Activated CD8-positive, alpha-beta memory T cell treated with anti-CD3 and anti-CD28 coated beads, Interleukin-2, amount 50 U/mL, for 48 hours (primary cell): ENCODE results near the gene PAPOLB.

ENCODE experiments used
- DNase-seq: peaks from one replicate; pipeline ENCODE4 v3.0.0-alpha.2; 2020

Gene PAPOLB

DNA sequence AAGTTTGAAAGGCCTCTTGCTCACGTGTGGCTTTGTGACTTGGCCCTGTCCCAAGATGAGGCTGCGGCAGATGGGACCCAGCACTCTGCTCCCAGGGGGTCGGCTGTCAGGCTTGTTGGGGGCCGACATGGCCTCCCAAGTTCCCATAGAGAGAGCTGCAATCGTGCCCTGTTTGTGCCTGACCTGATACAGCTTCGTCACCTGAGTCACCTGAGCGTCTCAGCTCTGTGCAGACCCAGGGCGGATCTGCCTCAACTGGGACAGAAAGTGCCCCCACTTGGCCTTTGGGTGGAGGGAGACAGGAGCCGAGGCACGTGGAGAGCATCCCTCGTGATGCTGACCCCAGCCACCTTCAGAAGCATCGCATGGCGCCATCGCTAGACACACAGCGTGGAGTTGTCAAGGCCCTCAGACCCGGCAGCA lies 21.7 kb downstream of the PAPOLB start:
- no peak for DNase-seq

DNA sequence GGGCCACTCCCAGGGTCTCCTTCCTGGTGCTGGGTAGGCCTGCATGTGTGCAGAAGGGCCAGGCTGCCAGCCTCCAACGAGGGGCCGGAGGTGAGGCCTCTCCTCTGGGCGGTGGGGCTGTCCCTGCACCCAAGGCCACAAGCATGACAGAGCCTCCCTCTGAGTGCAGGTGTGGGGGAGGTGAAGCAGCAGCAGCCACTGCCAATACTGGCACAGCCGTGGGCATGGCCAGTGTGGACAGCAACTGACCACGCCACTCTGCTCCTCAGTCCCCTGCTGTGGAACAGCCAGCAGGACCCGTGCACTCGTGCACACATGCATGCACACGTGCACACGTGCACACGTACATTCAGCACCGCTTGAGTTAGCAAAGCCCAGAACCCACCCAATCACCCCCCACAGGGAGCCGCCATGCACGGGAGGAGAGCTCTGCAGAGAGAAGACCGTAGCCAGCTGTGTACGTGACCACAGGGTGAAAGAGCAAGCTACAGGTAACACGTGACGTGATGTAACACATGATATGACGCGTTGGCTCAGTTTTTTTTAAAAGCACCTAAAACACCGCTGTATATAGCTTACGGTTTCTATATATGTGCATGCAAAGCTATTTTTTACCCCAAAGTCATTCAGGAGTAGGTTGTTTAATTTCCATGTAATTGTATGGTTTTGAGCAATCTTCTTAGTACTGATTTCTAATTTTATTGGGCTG lies 23.1 kb downstream of the PAPOLB start:
- DNase-seq, result no peak

DNA sequence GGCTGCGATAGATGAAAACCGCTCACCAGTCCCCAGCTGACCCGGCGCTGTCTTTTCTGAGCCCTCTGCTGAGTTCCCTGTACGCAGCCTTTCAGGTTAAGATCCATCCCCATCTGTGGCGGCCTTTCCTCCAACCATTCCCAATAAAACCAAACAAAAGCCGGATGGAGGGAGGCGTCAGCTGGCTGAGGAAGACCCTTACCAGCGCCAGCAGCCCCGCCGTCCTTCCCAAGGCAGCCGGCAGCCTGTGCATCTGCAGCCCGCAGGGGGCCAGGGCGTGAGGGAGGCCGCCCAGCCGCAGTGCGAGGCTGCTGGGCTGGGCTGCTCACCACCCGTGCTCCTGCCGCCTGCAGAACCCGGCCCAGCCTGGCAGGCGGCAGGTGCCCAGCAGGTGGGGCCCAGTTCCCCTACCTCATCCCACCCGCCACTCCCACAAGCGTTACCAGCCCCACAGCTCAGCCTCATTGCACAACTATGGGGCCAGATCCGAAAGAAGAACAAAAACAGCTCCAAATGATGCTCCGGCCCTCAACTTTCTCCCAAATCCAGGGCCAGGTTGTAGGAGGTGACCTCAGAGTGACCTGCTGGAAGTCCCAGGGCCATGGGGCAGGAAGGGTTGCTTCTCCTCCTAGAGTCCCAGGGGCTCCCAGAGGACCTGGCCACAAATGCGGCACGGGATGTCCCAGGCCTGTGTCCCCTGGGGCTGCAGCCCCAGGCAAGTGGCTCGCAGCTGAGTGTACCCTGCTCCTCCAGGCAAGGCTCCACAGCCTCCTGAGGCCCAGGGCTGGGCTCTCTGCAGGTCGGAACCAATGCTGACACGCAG lies 23.8 kb downstream of the PAPOLB start:
- DNase-seq, result peak; percentile 23

- DNase-seq, result no peak
These were observed 24.6 kb downstream of the PAPOLB start for GRCh38 chr7:4837041-4837802.

- DNase-seq, result no peak
These were observed 25.6 kb downstream of the PAPOLB start for GRCh38 chr7:4836206-4836661.

- peak; percentile 28 for DNase-seq
These were observed 26.2 kb downstream of the PAPOLB start for GRCh38 chr7:4835398-4836205.

DNA sequence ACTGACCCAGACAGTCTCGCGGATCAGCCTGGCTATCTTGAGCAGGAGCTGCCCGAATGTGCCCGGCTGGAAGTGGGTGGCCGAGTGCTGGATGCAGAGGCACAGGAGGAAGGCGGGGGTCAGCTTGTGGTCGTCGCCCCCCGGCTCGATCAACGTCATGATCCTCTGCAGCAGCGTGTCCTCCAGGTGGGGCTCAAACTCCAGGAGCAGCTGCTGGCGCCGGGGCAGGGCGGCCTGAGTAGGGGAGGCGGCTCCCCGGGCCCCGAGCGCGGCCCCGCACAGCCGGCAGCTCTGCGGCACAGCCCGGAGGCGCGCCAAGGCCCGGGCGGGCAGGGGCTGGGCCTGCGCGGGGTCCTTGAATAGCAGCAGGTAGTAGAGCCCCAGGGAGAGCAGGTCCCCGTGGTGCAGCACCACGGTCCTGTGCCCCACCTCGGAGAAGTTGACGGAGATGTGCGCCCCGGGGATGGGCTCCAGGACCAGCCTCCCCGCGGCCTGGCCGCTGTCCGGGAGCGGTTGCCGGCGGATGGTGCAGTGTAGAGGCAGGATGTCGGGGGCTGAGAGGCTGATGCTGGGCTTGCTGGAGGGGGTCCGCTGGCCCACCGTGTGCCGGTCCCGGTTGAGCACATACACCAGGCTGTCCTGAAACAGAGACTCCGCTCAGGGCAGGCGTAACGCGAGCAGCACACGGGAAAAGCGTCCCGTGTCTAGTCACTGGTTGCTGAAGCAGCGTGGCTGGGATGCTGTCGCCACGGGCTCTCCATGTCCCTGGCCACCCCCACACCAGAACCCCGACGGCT lies 27.0 kb downstream of the PAPOLB start:
- no peak for DNase-seq

- DNase-seq, result no peak
These were observed 27.9 kb downstream of the PAPOLB start for GRCh38 chr7:4833691-4834600.

- no peak for DNase-seq
These were observed 28.7 kb downstream of the PAPOLB start for GRCh38 chr7:4833176-4833575.

GRCh38 chr7:4832711-4833110 lies 29.1 kb downstream of the PAPOLB start:
- no peak for DNase-seq

- DNase-seq, result no peak
These were observed 29.9 kb downstream of the PAPOLB start for GRCh38 chr7:4831723-4832495.

DNA sequence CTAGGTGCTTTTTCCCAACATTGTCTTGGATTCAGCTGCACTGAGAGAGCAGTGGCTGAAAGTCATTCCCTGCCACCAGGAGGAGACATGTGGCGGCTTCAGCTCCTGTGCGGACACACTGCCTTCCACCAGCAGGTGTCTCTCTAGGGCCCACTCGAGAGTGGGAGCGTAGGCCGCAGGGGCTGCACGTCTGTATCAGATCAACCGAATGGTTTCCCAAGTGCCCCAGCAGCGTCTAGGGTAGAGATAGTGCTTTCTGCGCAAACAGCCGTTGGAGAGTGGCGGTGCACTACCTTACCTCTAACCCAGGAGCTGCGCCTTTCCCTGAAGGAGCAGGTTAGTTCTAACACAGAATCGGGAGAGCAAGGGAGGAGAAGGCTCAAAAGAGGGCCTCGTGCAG lies 31.7 kb downstream of the PAPOLB start:
- peak; percentile 74 for DNase-seq

DNA sequence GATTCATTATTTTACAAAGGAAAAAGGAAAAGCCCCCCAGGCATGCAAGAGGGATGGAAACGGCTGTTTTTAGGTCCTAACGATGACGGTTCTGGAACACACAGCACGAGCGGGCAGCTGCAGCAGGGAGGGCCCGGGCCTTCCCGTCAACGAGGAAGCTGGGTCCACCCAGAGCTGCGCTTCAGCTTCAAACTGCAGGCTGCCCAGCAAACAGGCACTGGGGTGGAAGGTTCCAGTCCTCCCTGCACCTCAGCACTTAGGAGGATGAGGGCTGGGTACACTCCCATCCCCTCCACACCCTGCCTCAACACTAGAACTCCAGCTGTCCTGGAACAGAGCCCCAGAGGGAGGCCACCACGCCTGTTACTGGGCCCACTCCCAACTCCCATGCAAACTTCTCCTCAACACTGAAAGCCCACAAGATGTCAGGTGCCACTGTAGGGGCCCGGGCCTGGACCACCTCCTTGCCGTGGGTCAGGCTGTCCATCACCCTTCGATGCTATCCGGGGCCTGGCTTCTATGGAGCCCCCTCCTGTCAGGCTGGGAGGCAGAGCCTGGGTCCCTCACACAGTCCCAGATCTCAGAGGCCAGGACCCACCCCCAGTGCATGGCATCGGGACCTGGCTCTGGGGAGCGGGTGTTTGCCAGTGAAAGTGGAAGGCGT lies 33.0 kb downstream of the PAPOLB start:
- no peak for DNase-seq

DNA sequence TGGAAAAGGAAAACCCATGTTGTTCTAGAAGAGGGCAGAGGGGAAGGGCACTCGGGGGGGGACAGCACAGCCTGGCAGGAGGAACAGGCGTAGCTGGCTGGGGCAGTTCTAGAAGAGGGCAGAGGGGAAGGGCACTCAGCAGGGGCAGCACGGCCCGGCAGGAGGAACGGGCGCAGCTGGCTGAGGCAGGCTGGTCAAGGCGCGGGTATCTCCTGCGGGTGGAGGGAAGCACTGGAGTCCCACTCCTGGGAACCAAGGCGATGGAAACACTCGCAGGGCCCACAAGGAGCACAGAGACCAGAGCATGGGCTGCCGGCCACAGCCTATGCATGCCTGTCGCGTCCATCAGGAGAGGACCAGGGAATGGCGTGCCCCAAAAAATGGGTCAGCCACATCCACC lies 36.7 kb downstream of the PAPOLB start:
- no peak for DNase-seq

- no peak for DNase-seq
These were observed 37.6 kb downstream of the PAPOLB start for GRCh38 chr7:4824120-4824775.

GRCh38 chr7:4823441-4824119 lies 38.2 kb downstream of the PAPOLB start:
- no peak for DNase-seq

DNA sequence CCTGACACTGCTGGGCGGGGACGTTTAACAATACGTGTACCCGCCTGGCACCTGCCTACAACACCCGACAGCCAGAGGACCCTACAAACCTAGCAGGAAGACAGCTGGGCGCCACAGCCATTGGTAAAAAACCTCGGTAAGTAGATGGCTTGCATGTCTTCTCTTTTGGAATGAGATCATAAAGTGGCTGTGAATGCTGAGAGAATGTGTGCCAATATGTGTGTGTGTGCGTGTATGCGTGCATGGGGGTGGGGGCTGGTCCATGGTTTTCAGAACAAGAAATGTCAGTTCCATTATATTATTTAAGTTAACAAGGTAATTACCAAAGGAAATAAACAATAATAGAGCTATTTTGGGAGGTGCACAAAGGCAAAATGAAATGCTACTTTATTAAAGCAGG lies 39.2 kb downstream of the PAPOLB start:
- no peak for DNase-seq

- no peak for DNase-seq
These were observed 40.8 kb downstream of the PAPOLB start for GRCh38 chr7:4820967-4821471.
